Keratinocyte (primary cell): ENCODE data around the gene MGAT3.

ENCODE experiments used
- CTCF ChIP-seq, 3 experiments: IDR thresholded peaks in 1 of 3; conservative IDR thresholded peaks in 1 of 3; optimal IDR thresholded peaks in 1 of 3; 2 replicates in 2 of 3; 3 replicates in 1 of 3; pipeline versions ENCODE3 to v1.5.1; 2011; ENCODE audit warnings: low read length in 3 of 3, mild to moderate bottlenecking in 3 of 3, moderate library complexity in 2 of 3, control low read depth in 1 of 3, inconsistent platforms in 1 of 3; ENCODE audit not compliant: insufficient read depth in 2 of 3; ENCODE audit errors: extremely low read depth in 1 of 3
- EZH2 ChIP-seq: IDR thresholded peaks from one replicate; pipeline ENCODE4 v1.6.1; 2012; ENCODE audit warnings: inconsistent platforms, mild to moderate bottlenecking, low read length, moderate library complexity

- TF ChIP-seq EZH2 (no peak), CTCF (optimal IDR thresholded peaks at IDR 0.05 in 1 of 3, IDR thresholded peaks at IDR 0.05 in 1 of 3, conservative IDR thresholded peaks at IDR 0.05 in 1 of 3; ENCODE audit: extremely low read depth in 1 of 3, insufficient read depth in 2 of 3, low read length in 3 of 3) (no peak)
Measured at GRCh38 chr22:39432361-39432811, 24.4 kb upstream of the MGAT3 start.
